ENCODE data around the gene MAGEA11. TPM values are rescaled to one million over a fixed set of nuclear protein-coding genes. Genes with fewer than 3 reads are reported as not detected.

Gene MAGEA11
- total and polyA plus RNA-seq, 2 experiments from 2014 or later: not detected

DNA sequence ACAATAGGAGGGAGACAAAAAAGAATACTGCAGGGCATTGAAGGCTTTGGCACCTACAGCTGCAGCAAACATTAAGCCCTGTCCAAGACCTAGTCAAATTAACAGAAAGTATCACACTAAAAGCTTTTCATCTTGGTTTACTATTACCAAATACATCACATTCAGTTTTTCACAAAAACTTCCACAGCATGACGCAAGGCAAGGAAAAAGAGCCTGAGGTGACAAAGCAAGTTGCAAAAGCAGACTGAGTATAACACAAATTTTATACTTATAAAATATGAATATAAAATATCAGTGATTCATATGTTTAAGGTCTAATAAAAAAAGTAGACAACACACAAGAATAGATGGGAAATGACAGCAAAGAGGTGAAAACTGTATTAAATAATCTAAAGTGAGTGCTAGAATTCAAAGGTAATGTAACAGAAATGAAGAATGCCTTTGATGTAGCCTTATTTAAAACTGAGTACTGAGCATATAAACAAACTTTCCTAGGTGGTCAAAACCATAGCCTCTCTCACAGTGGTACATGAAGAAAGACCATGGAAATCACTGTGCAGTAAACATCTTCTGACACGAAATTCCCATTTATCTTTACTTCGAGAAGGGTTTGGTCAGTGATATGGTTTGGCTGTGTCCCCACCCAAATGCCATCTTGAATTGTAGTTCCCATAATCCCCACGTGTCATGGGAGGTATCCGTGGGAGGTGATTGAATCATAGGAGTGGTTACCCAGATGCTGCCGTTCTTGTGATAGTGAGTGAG, 27.7 kb upstream of the MAGEA11 start:
- Mint-ChIP-seq H3K27ac (no peak overlapping the region), H3K4me1 (peaks cover 28% of the 10 kb centered on the region), H3K9me3 (peaks cover 2% of the 10 kb centered on the region; the same call in 1 of the 3 replicates), H3K4me3 (no peak overlapping the region), H3K27me3 (ENCODE audit: insufficient read depth, low read depth, poor library complexity) (peaks cover 5% of the 10 kb centered on the region), H3K36me3 (ENCODE audit: low read depth) (no peaks in the 10 kb centered on the region)
- Histone ChIP-seq H3K4me1 (ENCODE audit: insufficient read depth) (peaks cover 29% of the 10 kb centered on the region), H3K27ac (ENCODE audit: low read depth) (no peak overlapping the region), H3K79me2 (replicated peaks; ENCODE audit: insufficient read depth) (no peaks in the 10 kb centered on the region), H3K9me2 (ENCODE audit: insufficient read depth) (no peaks in the 10 kb centered on the region), H2AFZ (no peak overlapping the region), H4K20me1 (replicated peaks; ENCODE audit: insufficient read depth) (no peaks in the 10 kb centered on the region), H3K36me3 (ENCODE audit: insufficient read depth) (no peaks in the 10 kb centered on the region), H3K4me2 (no peak overlapping the region), H3K27me3 (ENCODE audit: insufficient read depth) (no peaks in the 10 kb centered on the region), H3F3A (replicated peaks; ENCODE audit: low read depth) (no peaks in the 10 kb centered on the region), H3K4me3 (no peak overlapping the region)
- TF ChIP-seq, protein P1, sequence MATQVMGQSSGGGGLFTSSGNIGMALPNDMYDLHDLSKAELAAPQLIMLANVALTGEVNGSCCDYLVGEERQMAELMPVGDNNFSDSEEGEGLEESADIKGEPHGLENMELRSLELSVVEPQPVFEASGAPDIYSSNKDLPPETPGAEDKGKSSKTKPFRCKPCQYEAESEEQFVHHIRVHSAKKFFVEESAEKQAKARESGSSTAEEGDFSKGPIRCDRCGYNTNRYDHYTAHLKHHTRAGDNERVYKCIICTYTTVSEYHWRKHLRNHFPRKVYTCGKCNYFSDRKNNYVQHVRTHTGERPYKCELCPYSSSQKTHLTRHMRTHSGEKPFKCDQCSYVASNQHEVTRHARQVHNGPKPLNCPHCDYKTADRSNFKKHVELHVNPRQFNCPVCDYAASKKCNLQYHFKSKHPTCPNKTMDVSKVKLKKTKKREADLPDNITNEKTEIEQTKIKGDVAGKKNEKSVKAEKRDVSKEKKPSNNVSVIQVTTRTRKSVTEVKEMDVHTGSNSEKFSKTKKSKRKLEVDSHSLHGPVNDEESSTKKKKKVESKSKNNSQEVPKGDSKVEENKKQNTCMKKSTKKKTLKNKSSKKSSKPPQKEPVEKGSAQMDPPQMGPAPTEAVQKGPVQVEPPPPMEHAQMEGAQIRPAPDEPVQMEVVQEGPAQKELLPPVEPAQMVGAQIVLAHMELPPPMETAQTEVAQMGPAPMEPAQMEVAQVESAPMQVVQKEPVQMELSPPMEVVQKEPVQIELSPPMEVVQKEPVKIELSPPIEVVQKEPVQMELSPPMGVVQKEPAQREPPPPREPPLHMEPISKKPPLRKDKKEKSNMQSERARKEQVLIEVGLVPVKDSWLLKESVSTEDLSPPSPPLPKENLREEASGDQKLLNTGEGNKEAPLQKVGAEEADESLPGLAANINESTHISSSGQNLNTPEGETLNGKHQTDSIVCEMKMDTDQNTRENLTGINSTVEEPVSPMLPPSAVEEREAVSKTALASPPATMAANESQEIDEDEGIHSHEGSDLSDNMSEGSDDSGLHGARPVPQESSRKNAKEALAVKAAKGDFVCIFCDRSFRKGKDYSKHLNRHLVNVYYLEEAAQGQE (IDR thresholded peaks at IDR 0.05; ENCODE audit: unreplicated experiment): no peak
- TF ChIP-seq, protein P2, sequence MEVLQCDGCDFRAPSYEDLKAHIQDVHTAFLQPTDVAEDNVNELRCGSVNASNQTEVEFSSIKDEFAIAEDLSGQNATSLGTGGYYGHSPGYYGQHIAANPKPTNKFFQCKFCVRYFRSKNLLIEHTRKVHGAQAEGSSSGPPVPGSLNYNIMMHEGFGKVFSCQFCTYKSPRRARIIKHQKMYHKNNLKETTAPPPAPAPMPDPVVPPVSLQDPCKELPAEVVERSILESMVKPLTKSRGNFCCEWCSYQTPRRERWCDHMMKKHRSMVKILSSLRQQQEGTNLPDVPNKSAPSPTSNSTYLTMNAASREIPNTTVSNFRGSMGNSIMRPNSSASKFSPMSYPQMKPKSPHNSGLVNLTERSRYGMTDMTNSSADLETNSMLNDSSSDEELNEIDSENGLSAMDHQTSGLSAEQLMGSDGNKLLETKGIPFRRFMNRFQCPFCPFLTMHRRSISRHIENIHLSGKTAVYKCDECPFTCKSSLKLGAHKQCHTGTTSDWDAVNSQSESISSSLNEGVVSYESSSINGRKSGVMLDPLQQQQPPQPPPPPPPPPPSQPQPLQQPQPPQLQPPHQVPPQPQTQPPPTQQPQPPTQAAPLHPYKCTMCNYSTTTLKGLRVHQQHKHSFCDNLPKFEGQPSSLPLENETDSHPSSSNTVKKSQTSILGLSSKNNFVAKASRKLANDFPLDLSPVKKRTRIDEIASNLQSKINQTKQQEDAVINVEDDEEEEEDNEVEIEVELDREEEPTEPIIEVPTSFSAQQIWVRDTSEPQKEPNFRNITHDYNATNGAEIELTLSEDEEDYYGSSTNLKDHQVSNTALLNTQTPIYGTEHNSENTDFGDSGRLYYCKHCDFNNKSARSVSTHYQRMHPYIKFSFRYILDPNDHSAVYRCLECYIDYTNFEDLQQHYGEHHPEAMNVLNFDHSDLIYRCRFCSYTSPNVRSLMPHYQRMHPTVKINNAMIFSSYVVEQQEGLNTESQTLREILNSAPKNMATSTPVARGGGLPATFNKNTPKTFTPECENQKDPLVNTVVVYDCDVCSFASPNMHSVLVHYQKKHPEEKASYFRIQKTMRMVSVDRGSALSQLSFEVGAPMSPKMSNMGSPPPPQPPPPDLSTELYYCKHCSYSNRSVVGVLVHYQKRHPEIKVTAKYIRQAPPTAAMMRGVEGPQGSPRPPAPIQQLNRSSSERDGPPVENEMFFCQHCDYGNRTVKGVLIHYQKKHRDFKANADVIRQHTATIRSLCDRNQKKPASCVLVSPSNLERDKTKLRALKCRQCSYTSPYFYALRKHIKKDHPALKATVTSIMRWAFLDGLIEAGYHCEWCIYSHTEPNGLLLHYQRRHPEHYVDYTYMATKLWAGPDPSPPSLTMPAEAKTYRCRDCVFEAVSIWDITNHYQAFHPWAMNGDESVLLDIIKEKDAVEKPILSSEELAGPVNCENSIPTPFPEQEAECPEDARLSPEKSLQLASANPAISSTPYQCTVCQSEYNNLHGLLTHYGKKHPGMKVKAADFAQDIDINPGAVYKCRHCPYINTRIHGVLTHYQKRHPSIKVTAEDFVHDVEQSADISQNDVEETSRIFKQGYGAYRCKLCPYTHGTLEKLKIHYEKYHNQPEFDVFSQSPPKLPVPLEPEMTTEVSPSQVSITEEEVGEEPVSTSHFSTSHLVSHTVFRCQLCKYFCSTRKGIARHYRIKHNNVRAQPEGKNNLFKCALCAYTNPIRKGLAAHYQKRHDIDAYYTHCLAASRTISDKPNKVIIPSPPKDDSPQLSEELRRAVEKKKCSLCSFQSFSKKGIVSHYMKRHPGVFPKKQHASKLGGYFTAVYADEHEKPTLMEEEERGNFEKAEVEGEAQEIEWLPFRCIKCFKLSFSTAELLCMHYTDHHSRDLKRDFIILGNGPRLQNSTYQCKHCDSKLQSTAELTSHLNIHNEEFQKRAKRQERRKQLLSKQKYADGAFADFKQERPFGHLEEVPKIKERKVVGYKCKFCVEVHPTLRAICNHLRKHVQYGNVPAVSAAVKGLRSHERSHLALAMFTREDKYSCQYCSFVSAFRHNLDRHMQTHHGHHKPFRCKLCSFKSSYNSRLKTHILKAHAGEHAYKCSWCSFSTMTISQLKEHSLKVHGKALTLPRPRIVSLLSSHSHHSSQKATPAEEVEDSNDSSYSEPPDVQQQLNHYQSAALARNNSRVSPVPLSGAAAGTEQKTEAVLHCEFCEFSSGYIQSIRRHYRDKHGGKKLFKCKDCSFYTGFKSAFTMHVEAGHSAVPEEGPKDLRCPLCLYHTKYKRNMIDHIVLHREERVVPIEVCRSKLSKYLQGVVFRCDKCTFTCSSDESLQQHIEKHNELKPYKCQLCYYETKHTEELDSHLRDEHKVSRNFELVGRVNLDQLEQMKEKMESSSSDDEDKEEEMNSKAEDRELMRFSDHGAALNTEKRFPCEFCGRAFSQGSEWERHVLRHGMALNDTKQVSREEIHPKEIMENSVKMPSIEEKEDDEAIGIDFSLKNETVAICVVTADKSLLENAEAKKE (CRISPR knock-in tag; IDR thresholded peaks at IDR 0.05): no peak
- no peak for TF ChIP-seq EZH2 (IDR thresholded peaks at IDR 0.05; ENCODE audit: low read depth, unreplicated experiment)
- no peak for TF ChIP-seq ZNF114 (CRISPR knock-in tag; IDR thresholded peaks at IDR 0.05)
- TF ChIP-seq CREB1 (CRISPR knock-in tag; IDR thresholded peaks at IDR 0.05; ENCODE audit: low read depth): no peak
- TF ChIP-seq, protein P3, sequence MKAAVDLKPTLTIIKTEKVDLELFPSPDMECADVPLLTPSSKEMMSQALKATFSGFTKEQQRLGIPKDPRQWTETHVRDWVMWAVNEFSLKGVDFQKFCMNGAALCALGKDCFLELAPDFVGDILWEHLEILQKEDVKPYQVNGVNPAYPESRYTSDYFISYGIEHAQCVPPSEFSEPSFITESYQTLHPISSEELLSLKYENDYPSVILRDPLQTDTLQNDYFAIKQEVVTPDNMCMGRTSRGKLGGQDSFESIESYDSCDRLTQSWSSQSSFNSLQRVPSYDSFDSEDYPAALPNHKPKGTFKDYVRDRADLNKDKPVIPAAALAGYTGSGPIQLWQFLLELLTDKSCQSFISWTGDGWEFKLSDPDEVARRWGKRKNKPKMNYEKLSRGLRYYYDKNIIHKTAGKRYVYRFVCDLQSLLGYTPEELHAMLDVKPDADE (IDR thresholded peaks at IDR 0.05): no peak
- no peak for TF ChIP-seq ZNF331 (CRISPR knock-in tag; IDR thresholded peaks at IDR 0.05; ENCODE audit: low read depth)
- no peak for TF ChIP-seq STAT1 (IDR thresholded peaks at IDR 0.05; ENCODE audit: unreplicated experiment)
- no peak for TF ChIP-seq POLR2AphosphoS5 (IDR thresholded peaks at IDR 0.05; ENCODE audit: low read depth)
- TF ChIP-seq NANOG (IDR thresholded peaks at IDR 0.05; ENCODE audit: borderline replicate concordance): no peak
- no peak for TF ChIP-seq JUNB (IDR thresholded peaks at IDR 0.05; ENCODE audit: unreplicated experiment)
- TF ChIP-seq EZH2phosphoT487 (IDR thresholded peaks at IDR 0.05; ENCODE audit: unreplicated experiment): no peak
- TF ChIP-seq, protein P4, sequence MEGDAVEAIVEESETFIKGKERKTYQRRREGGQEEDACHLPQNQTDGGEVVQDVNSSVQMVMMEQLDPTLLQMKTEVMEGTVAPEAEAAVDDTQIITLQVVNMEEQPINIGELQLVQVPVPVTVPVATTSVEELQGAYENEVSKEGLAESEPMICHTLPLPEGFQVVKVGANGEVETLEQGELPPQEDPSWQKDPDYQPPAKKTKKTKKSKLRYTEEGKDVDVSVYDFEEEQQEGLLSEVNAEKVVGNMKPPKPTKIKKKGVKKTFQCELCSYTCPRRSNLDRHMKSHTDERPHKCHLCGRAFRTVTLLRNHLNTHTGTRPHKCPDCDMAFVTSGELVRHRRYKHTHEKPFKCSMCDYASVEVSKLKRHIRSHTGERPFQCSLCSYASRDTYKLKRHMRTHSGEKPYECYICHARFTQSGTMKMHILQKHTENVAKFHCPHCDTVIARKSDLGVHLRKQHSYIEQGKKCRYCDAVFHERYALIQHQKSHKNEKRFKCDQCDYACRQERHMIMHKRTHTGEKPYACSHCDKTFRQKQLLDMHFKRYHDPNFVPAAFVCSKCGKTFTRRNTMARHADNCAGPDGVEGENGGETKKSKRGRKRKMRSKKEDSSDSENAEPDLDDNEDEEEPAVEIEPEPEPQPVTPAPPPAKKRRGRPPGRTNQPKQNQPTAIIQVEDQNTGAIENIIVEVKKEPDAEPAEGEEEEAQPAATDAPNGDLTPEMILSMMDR (conservative IDR thresholded peaks at IDR 0.05; ENCODE audit: low read depth in 2 of 2): no peak
- ATAC-seq: no peak
- no peak for DNase-seq (ENCODE audit: low spot score)

All from GM23338 (cell line).